AG04450 (cell line): ENCODE results near the gene TRAF3IP3. TPM values are rescaled to one million over a fixed set of nuclear protein-coding genes. Genes with fewer than 3 reads are reported as not detected.

Source experiments
- CTCF ChIA-PET: fragments of 300-600, 350-600 bp; formaldehyde crosslinking; extraction: SDS; loops from one replicate; lab custom pipeline; 2022; ENCODE audit warnings: antibody characterized with exemption, inconsistent platforms; lab: Charles Lee
- POLR2A ChIA-PET: fragments of 350-600 bp; formaldehyde crosslinking; extraction: SDS; loops from one replicate; lab custom pipeline; 2021; ENCODE audit warnings: antibody characterized with exemption, inconsistent platforms; lab: Yijun Ruan, JAX
- DNase-seq: peaks from one replicate; pipeline ENCODE4 v3.0.0-alpha.2; 2011; ENCODE audit warnings: low read depth, low spot score
- H3K27ac ChIP-seq: one replicate; pipeline ENCODE4 v1.5.1; 2012; ENCODE audit warnings: low read depth, low read length, control low read depth
- H3K27me3 ChIP-seq: one replicate; pipeline ENCODE4 v1.6.0; 2012; ENCODE audit warnings: low read length; ENCODE audit not compliant: control insufficient read depth, insufficient read depth
- H3K4me3 ChIP-seq: 2 replicates; pipeline ENCODE4 v1.5.1; 2011; ENCODE audit warnings: mild to moderate bottlenecking, low read depth, low read length, control low read depth
- H3K9me3 ChIP-seq: 2 replicates; pipeline ENCODE4 v1.5.1; 2012; ENCODE audit warnings: low read length; ENCODE audit not compliant: control insufficient read depth, insufficient read depth
- polyA plus RNA-seq: library from polyadenylated mRNA; depleted of rRNA; stranded (reverse); fragments of >200 nt; gene quantifications from 2 replicates; pipeline ENCODE4 v1.2.3, GENCODE V29; 2011
- TF ChIP-seq, protein P1 (sequence below): IDR thresholded peaks from 2 replicates; pipeline ENCODE4 v1.5.1; 2011; ENCODE audit warnings: low read depth, low read length, control low read depth, inconsistent platforms

TRAF3IP3 gene
- polyA plus RNA-seq, 1 experiment, result 0.10 TPM

DNA sequence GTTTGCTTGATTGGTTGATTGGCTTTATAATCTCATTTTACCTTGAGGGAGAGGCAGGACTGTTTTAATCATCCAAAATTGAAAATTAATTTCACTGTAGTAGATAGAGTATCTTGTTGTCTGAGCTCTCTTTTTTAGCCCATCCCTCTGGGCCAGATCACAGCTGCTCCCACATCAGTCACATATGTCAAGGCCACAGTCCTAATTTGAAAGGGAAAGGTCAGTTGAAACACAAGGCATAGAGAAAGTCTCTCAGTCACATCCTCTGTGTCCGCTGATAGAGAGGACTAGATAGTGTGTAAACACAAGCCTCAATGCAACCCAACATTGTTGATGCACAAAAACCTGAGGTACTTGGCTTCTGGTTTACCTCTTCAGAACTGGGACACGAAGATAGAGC lies 21.7 kb downstream of the TRAF3IP3 start:
- Histone ChIP-seq H3K9me3 (no peaks in the 10 kb centered on the region), H3K27ac (no peak overlapping the region), H3K4me3 (no peak overlapping the region), H3K27me3 (no peaks in the 10 kb centered on the region)
- CTCF ChIA-PET, result interaction anchor here (2.4 to 3.3 kb wide), 2 partner anchors 29 to 45 kb away, joined by 9 to 11 read pairs; no protein-coding TSS in a partner anchor
- POLR2A ChIA-PET, result no interaction called here
- TF ChIP-seq, protein P1, sequence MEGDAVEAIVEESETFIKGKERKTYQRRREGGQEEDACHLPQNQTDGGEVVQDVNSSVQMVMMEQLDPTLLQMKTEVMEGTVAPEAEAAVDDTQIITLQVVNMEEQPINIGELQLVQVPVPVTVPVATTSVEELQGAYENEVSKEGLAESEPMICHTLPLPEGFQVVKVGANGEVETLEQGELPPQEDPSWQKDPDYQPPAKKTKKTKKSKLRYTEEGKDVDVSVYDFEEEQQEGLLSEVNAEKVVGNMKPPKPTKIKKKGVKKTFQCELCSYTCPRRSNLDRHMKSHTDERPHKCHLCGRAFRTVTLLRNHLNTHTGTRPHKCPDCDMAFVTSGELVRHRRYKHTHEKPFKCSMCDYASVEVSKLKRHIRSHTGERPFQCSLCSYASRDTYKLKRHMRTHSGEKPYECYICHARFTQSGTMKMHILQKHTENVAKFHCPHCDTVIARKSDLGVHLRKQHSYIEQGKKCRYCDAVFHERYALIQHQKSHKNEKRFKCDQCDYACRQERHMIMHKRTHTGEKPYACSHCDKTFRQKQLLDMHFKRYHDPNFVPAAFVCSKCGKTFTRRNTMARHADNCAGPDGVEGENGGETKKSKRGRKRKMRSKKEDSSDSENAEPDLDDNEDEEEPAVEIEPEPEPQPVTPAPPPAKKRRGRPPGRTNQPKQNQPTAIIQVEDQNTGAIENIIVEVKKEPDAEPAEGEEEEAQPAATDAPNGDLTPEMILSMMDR, result no peak
- no peak for DNase-seq

DNA sequence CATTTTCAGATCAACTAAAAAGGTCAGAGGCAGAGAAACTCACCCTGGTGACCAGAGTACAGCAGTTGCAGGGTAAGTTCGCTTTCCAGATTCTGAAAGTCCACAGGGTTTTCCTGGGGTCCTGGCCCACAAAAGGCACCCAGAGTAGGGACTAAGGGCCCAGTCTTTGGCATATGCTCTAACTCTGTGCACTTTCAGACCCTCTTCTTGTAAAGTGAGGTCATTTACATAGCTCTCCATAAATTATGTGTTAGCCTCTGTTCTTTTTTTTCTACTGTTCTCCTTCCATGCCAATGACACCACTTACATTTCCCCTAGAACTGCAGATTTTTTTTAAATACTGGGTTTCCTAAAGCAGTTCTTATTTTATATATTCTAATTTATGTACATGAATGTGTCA lies 22.2 kb downstream of the TRAF3IP3 start:
- Histone ChIP-seq H3K9me3 (no peaks in the 10 kb centered on the region), H3K27ac (no peak overlapping the region), H3K4me3 (no peak overlapping the region), H3K27me3 (no peaks in the 10 kb centered on the region)
- TF ChIP-seq, protein P1, result no peak
- DNase-seq, result no peak
- POLR2A ChIA-PET, result no interaction called here
- CTCF ChIA-PET, result no interaction called here

DNA sequence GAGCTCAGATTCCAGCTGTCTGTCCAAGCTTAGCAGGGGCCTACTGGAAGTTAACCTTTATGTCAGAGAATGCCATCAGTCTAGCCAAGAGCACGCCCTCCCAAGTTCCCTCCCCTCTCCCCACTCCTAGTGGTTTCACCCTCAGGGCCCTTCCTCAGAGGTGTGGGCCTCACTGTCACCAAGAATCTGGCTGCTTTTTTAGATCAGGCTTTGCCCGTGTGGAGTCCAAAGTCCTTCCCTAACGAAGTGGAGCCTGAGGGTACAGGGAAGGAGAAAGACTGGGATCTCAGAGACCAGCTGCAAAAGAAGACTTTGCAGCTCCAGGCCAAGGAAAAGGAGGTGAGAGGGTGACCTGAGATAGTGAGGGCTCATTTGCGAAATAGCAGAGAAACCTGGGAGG lies 24.4 kb downstream of the TRAF3IP3 start:
- TF ChIP-seq, protein P1, result no peak
- no peaks in the 10 kb centered on the region; the same call in 1 of the 2 replicates for H3K9me3 ChIP-seq
- ChIA-PET POLR2A (no interaction called here), CTCF (interaction anchor here (1.0 kb wide), 1 partner anchor 43 kb away, joined by 3 read pairs; no protein-coding TSS in a partner anchor)
- H3K27me3 ChIP-seq, result no peaks in the 10 kb centered on the region
- no peak for DNase-seq
- H3K27ac ChIP-seq, result no peak overlapping the region
- no peak overlapping the region for H3K4me3 ChIP-seq

DNA sequence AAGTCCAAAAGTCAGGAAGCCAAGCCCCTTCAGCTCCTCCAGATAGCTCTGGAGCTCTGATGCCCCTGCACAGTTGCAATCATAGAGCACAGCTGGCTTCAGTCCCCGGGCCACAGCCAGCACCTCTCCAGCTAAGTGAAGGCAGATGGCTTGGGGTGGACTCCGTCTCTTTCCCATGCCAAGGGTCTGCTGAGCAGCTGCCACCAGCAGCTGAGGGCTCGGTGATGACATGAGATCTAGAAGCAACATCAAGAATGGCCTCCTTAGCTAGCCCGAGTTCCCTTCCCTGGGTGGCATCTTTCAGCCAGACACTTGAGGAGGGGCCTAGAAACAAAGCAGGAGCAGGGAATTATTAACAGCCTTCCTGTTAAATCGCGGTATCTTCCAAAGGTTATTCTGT lies 27.5 kb downstream of the TRAF3IP3 start:
- no peak overlapping the region for H3K27ac ChIP-seq
- peak overlapping the region; percentile 86; the same call in 1 of the 2 replicates for H3K4me3 ChIP-seq
- ChIA-PET POLR2A (interaction anchor here (2.0 kb wide), 1 partner anchor 15 kb away, joined by 10 read pairs; no protein-coding TSS in a partner anchor), CTCF (interaction anchor here (0.6 to 4.4 kb wide), 4 partner anchors 14 to 44 kb away, joined by 3 to 24 read pairs (median 5); partner anchors contain the start of gene UTP25)
- H3K9me3 ChIP-seq, result no peaks in the 10 kb centered on the region; the same call in 1 of the 2 replicates
- no peak for DNase-seq
- TF ChIP-seq, protein P1, result no peak
- H3K27me3 ChIP-seq, result peaks cover 2% of the 10 kb centered on the region
